Transverse colon (tissue), 4 donors: Measurements from ENCODE around the gene FRAS1. TPM values are rescaled to one million over a fixed set of nuclear protein-coding genes. Genes with fewer than 3 reads are reported as not detected.

Experiments
- DNase-seq: peaks from one replicate; pipeline ENCODE4 v3.0.0-alpha.2; 2019
- H3K27ac ChIP-seq, 4 donors: fragments of 200-600 bp; sonication (generic); 2 replicates each; pipeline ENCODE4 v1.5.1; 2016 to 2018; ENCODE audit warnings: inconsistent platforms in 4 of 4
- H3K27me3 ChIP-seq: fragments of 200-600 bp; sonication (generic); 2 replicates; pipeline ENCODE4 v1.5.1; 2017; ENCODE audit warnings: inconsistent platforms
- H3K36me3 ChIP-seq, 4 donors: fragments of 200-600 bp; sonication (generic); 2 replicates each; pipeline ENCODE4 v1.5.1; 2017 to 2019; ENCODE audit warnings: inconsistent platforms in 4 of 4
- H3K4me1 ChIP-seq, 4 donors: fragments of 200-600 bp; sonication (generic); 2 replicates each; pipeline ENCODE4 v1.5.1; 2017 to 2020; ENCODE audit warnings: inconsistent platforms in 4 of 4
- H3K4me3 ChIP-seq, 4 donors: fragments of 200-600 bp; sonication (generic); 1 replicate in 1 of 4; 2 replicates in 3 of 4; pipeline versions ENCODE4 v1.5.1 to v1.6.1; 2017 to 2019; ENCODE audit warnings: inconsistent platforms in 4 of 4
- H3K9me3 ChIP-seq, 2 donors: fragments of 200-600 bp; sonication (generic); 2 replicates each; pipeline ENCODE4 v1.5.1; 2017 to 2019; ENCODE audit warnings: inconsistent platforms in 2 of 2
- CTCF ChIP-seq, 5 experiments: fragments of 200-600 bp in 3 of 5; fragments of 450-650 bp in 2 of 5; sonication (generic) in 3 of 5; IDR thresholded peaks; 1 replicate in 2 of 5; 2 replicates in 3 of 5; pipeline ENCODE4 v1.5.1; 2016 to 2017; ENCODE audit warnings: antibody characterized with exemption in 5 of 5, inconsistent platforms in 3 of 5, mild to moderate bottlenecking in 2 of 5, moderate library complexity in 1 of 5
- EP300 ChIP-seq: sonication (generic); formaldehyde crosslinking; IDR thresholded peaks from one replicate; pipeline ENCODE4 v1.6.1; 2017; ENCODE audit warnings: antibody characterized with exemption, low read depth
- POLR2A ChIP-seq: fragments of 450-650 bp; IDR thresholded peaks from one replicate; pipeline ENCODE4 v1.6.1; 2016; ENCODE audit warnings: antibody characterized with exemption, mild to moderate bottlenecking, moderate library complexity
- POLR2AphosphoS5 ChIP-seq, 3 donors: sonication (generic); formaldehyde crosslinking; IDR thresholded peaks; one replicate each; pipeline ENCODE4 v1.6.1; 2016; ENCODE audit warnings: antibody characterized with exemption in 3 of 3
- WGBS, 2 donors: methylation state at CpG; one replicate each; pipeline ENCODE4 v1.1.5; 2018; ENCODE audit warnings: low coverage in 1 of 2; 5-methylcytosine and 5-hydroxymethylcytosine counted together
- in situ Hi-C, 4 donors: fragments of 200-750 bp; cut with MboI; loops; one replicate each; pipeline versions ENCODE4 v1.15.0 to v1.15.1; 2017; ENCODE audit warnings: low sequenced_read_pairs in 3 of 4, low pct_ligation_motif_present in 1 of 4, low pct_unique_long_range_greater_than_20kb in 1 of 4
- intact Hi-C: fragments of 100-400 bp; cut with DNase I; formaldehyde crosslinking; loops from one replicate; pipeline ENCODE4 v1.15.1; 2023; ENCODE audit warnings: low total_unique reads
- total RNA-seq, 4 donors: library from RNA; depleted of rRNA; stranded (reverse); fragments of >200 nt; gene quantifications; one replicate each; pipeline ENCODE4 v1.1.0, GENCODE V29; 2016

FRAS1 gene
- total RNA-seq, 4 donors from 2014 or later = 1.8 to 9.7 (median 3.1) TPM

GRCh38 chr4:78018271-78019049 lies 38.7 kb upstream of the FRAS1 start:
- TF ChIP-seq POLR2A = no peak
- TF ChIP-seq POLR2AphosphoS5 (IDR thresholded peaks at IDR 0.05) = no peak
- no peak for TF ChIP-seq EP300
- no peak for TF ChIP-seq CTCF (IDR thresholded peaks at IDR 0.05)
- no peak overlapping the region for H3K4me3 ChIP-seq
- no peaks in the 10 kb centered on the region for H3K27me3 ChIP-seq
- 93 to 97% methylated on average over 3 of the region's 3 CpGs for WGBS, 2 donors
- H3K9me3 ChIP-seq = no peaks in the 10 kb centered on the region
- DNase-seq = no peak
- in situ Hi-C loops = no loop called here
- no peaks in the 10 kb centered on the region for H3K4me1 ChIP-seq
- H3K36me3 ChIP-seq = no peaks in the 10 kb centered on the region
- intact Hi-C loops = no loop called here
- H3K27ac ChIP-seq = no peak overlapping the region

- no peaks in the 10 kb centered on the region for H3K27me3 ChIP-seq
- intact Hi-C loops = no loop called here
- in situ Hi-C loops = no loop called here
- no peaks in the 10 kb centered on the region for H3K9me3 ChIP-seq
- DNase-seq = no peak
- no peak for TF ChIP-seq POLR2AphosphoS5 (IDR thresholded peaks at IDR 0.05)
- TF ChIP-seq POLR2A = no peak
- TF ChIP-seq EP300 = no peak
- TF ChIP-seq CTCF (IDR thresholded peaks at IDR 0.05) = no peak
- no peak overlapping the region for H3K4me3 ChIP-seq
- no peaks in the 10 kb centered on the region for H3K4me1 ChIP-seq
- H3K27ac ChIP-seq = no peak overlapping the region
- H3K36me3 ChIP-seq = no peaks in the 10 kb centered on the region
Observed at GRCh38 chr4:78019414-78019813, 37.7 kb upstream of the FRAS1 start.

GRCh38 chr4:78020677-78021076 lies 36.4 kb upstream of the FRAS1 start:
- Histone ChIP-seq H3K27ac (no peak overlapping the region), H3K4me1 (no peaks in the 10 kb centered on the region), H3K9me3 (no peaks in the 10 kb centered on the region), H3K4me3 (no peak overlapping the region), H3K36me3 (no peaks in the 10 kb centered on the region), H3K27me3 (no peaks in the 10 kb centered on the region)
- no peak for DNase-seq
- WGBS, 2 donors = 51 to 82% methylated on average over 4 of the region's 4 CpGs
- no peak for TF ChIP-seq CTCF (IDR thresholded peaks at IDR 0.05)
- TF ChIP-seq POLR2AphosphoS5 (IDR thresholded peaks at IDR 0.05) = no peak
- TF ChIP-seq POLR2A = no peak
- TF ChIP-seq EP300 = no peak
- intact Hi-C loops (loop anchor here (5.0 kb wide), 1 partner anchor 1022 kb away; no protein-coding TSS in a partner anchor), in situ Hi-C loops (no loop called here)

- Histone ChIP-seq H3K27ac (no peak overlapping the region), H3K27me3 (no peaks in the 10 kb centered on the region), H3K36me3 (no peaks in the 10 kb centered on the region), H3K9me3 (no peaks in the 10 kb centered on the region), H3K4me1 (no peaks in the 10 kb centered on the region), H3K4me3 (no peak overlapping the region)
- no peak for DNase-seq
- in situ Hi-C loops = no loop called here
- 64 to 79% methylated on average over 2 of the region's 2 CpGs for WGBS, 2 donors
- TF ChIP-seq CTCF (IDR thresholded peaks at IDR 0.05) (no peak), POLR2A (no peak), POLR2AphosphoS5 (IDR thresholded peaks at IDR 0.05) (no peak), EP300 (no peak)
- intact Hi-C loops = loop anchor here (5.0 kb wide), 1 partner anchor 1020 kb away; no protein-coding TSS in a partner anchor
Observed at GRCh38 chr4:78022517-78022916, 34.6 kb upstream of the FRAS1 start.
